HG02981 (cell line): ENCODE results near the gene EDC4.
A peak's percentile ranks its signal among the peaks of the same experiment; 100 is the strongest.

Experiments used
- ATAC-seq: cut with Tn5 transposase; IDR thresholded peaks from one replicate; pipeline ENCODE4 v1.9.1; 2021; ENCODE audit warnings: mild to moderate bottlenecking, moderate library complexity; ENCODE audit not compliant: unreplicated experiment

EDC4 gene

GRCh38 chr16:67873435-67874370 lies 851 bp downstream of the EDC4 start:
- peak; percentile 9 for ATAC-seq

- no peak for ATAC-seq
These were observed 1.5 kb downstream of the EDC4 start for GRCh38 chr16:67874372-67874771.

GRCh38 chr16:67877064-67877463 lies 4.2 kb downstream of the EDC4 start:
- ATAC-seq = no peak

GRCh38 chr16:67878232-67878631 lies 5.4 kb downstream of the EDC4 start:
- no peak for ATAC-seq

- ATAC-seq = no peak
These were observed 6.0 kb downstream of the EDC4 start for GRCh38 chr16:67878846-67879245.

- ATAC-seq = no peak
These were observed 6.6 kb downstream of the EDC4 start for GRCh38 chr16:67879462-67879861.

GRCh38 chr16:67879936-67880335 lies 7.1 kb downstream of the EDC4 start:
- ATAC-seq = no peak

- no peak for ATAC-seq
These were observed 7.7 kb downstream of the EDC4 start for GRCh38 chr16:67880584-67880983.

GRCh38 chr16:67881621-67882161 lies 8.8 kb downstream of the EDC4 start:
- ATAC-seq = no peak

GRCh38 chr16:67882374-67883145 lies 9.7 kb downstream of the EDC4 start:
- no peak for ATAC-seq

- ATAC-seq = no peak
These were observed 10.5 kb downstream of the EDC4 start for GRCh38 chr16:67883146-67883871.

- no peak for ATAC-seq
These were observed 11.0 kb downstream of the EDC4 start for GRCh38 chr16:67883872-67884261.

GRCh38 chr16:67884684-67885083 lies 11.8 kb downstream of the EDC4 start, which contains the start of gene NRN1L:
NRN1L (plus strand) TSS chr16:67884885; CDS start chr16:67884904, 19 bp downstream.
- no peak for ATAC-seq

- ATAC-seq = no peak
These were observed 12.7 kb downstream of the EDC4 start for GRCh38 chr16:67885545-67885944.

- ATAC-seq = no peak
These were observed 13.1 kb downstream of the EDC4 start for GRCh38 chr16:67885976-67886375.

- ATAC-seq = no peak
These were observed 13.5 kb downstream of the EDC4 start for GRCh38 chr16:67886387-67886786.

- ATAC-seq = no peak
These were observed 15.5 kb downstream of the EDC4 start for GRCh38 chr16:67888331-67888730.

- ATAC-seq = no peak
These were observed 19.5 kb downstream of the EDC4 start for GRCh38 chr16:67892375-67892774.

GRCh38 chr16:67892899-67893742 lies 20.3 kb downstream of the EDC4 start, which contains the start of gene PSKH1:
PSKH1 (plus strand) TSS chr16:67893254; CDS start chr16:67908750, 15,496 bp downstream.
- peak; percentile 93 for ATAC-seq
